GM12878 (cell line): ENCODE measurements around the gene RPL26.

ENCODE experiments used
- CBX3 ChIP-seq: fragments of 200-600 bp; sonication (generic); IDR thresholded peaks from 2 replicates; pipeline ENCODE4 v1.6.1; 2016; ENCODE audit warnings: low read depth, borderline replicate concordance
- CBX5 ChIP-seq: sonication (generic); IDR thresholded peaks from 2 replicates; pipeline ENCODE4 v1.6.1; 2016; ENCODE audit warnings: low read depth, moderate library complexity, mild to moderate bottlenecking, inconsistent platforms
- CTCF ChIP-seq, 3 experiments: IDR thresholded peaks in 2 of 3; conservative IDR thresholded peaks in 1 of 3; 2 replicates each; pipeline ENCODE4 v1.5.1; 2011; ENCODE audit warnings: low read depth in 3 of 3, low read length in 3 of 3, mild to moderate bottlenecking in 3 of 3, control low read depth in 2 of 3, moderate library complexity in 2 of 3, inconsistent platforms in 1 of 3, mixed read lengths in 1 of 3; ENCODE audit not compliant: control insufficient read depth in 2 of 3, insufficient read depth in 1 of 3; ENCODE audit errors: extremely low read depth in 1 of 3
- ESRRA ChIP-seq: IDR thresholded peaks from 2 replicates; pipeline ENCODE4 v1.6.1; 2012; ENCODE audit warnings: mild to moderate bottlenecking, low read length, improper control_type of control experiment
- POLR2A ChIP-seq: IDR thresholded peaks from 2 replicates; pipeline ENCODE4 v1.6.1; 2011; ENCODE audit warnings: low read depth, mild to moderate bottlenecking, low read length
- RB1 ChIP-seq: fragments of 450-650 bp; formaldehyde crosslinking; IDR thresholded peaks from 2 replicates; pipeline ENCODE4 v1.6.1; 2017; ENCODE audit warnings: mild to moderate bottlenecking, borderline replicate concordance

GRCh38 chr17:8383143-8383822 lies at the start of gene RPL26:
- TF ChIP-seq ESRRA (peak; percentile 44; the same call in 1 of the 2 replicates), POLR2A (peak; percentile 96), CBX3 (no peak), CBX5 (no peak), RB1 (0 out of 2 replicates have a peak, but pooled peaks have one; percentile 79), CTCF (IDR thresholded peaks at IDR 0.05 in 2 of 3, conservative IDR thresholded peaks at IDR 0.05 in 1 of 3; ENCODE audit: control insufficient read depth in 2 of 3, extremely low read depth in 1 of 3, insufficient read depth in 1 of 3, low read depth in 3 of 3, low read length in 3 of 3) (peak; percentile 77 to 96 (median 87))
